GM23338 (cell line): ENCODE results near the gene ARAP1. TPM values are rescaled to one million over a fixed set of nuclear protein-coding genes. Genes with fewer than 3 reads are reported as not detected.

Experiments
- ATAC-seq: fragments of 200-7000 bp; cut with Tn5 transposase; 3 replicates; pipeline ENCODE4 v1.9.1; 2020
- DNase-seq: peaks from one replicate; pipeline ENCODE4 v3.0.0-alpha.2; 2015; ENCODE audit warnings: low spot score
- H2AFZ ChIP-seq: fragments of 200-600 bp; sonication (generic); 2 replicates; pipeline ENCODE4 v1.8.0; 2016; ENCODE audit warnings: antibody characterized with exemption, mild to moderate bottlenecking, moderate library complexity
- H3F3A ChIP-seq: fragments of 200-600 bp; sonication (generic); replicated peaks from 2 replicates; pipeline ENCODE4 v1.8.0; 2017; ENCODE audit warnings: antibody characterized with exemption, mixed run types, low read depth
- H3K27ac ChIP-seq: fragments of 200-600 bp; sonication (generic); 2 replicates; pipeline ENCODE4 v1.6.1; 2016; ENCODE audit warnings: low read depth
- H3K27me3 ChIP-seq: fragments of 200-600 bp; sonication (generic); 2 replicates; pipeline ENCODE4 v1.8.0; 2016; ENCODE audit warnings: mild to moderate bottlenecking, mixed run types, moderate library complexity; ENCODE audit not compliant: insufficient read depth
- H3K36me3 ChIP-seq: fragments of 200-600 bp; sonication (generic); 2 replicates; pipeline ENCODE4 v1.8.0; 2016; ENCODE audit warnings: mild to moderate bottlenecking; ENCODE audit not compliant: insufficient read depth
- H3K4me1 ChIP-seq: fragments of 200-600 bp; sonication (generic); 2 replicates; pipeline ENCODE4 v1.8.0; 2016; ENCODE audit warnings: mild to moderate bottlenecking, moderate library complexity; ENCODE audit not compliant: insufficient read depth
- H3K4me2 ChIP-seq: fragments of 200-600 bp; sonication (generic); 2 replicates; pipeline ENCODE4 v1.7.1; 2017; ENCODE audit warnings: mixed run types
- H3K4me3 ChIP-seq: fragments of 200-600 bp; sonication (generic); 2 replicates; pipeline ENCODE4 v1.6.1; 2016; ENCODE audit warnings: mixed run types
- H3K79me2 ChIP-seq: fragments of 200-600 bp; sonication (generic); replicated peaks from 2 replicates; pipeline ENCODE4 v1.8.0; 2017; ENCODE audit warnings: mild to moderate bottlenecking; ENCODE audit not compliant: insufficient read depth
- H3K9me2 ChIP-seq: fragments of 200-600 bp; sonication (generic); 2 replicates; pipeline ENCODE4 v1.8.0; 2017; ENCODE audit not compliant: insufficient read depth
- H4K20me1 ChIP-seq: fragments of 200-600 bp; sonication (generic); replicated peaks from 2 replicates; pipeline ENCODE4 v1.8.0; 2017; ENCODE audit warnings: mild to moderate bottlenecking; ENCODE audit not compliant: insufficient read depth
- H3K27ac Mint-ChIP-seq: 2 replicates; pipeline ENCODE4 v1.8.0; 2020; ENCODE audit warnings: inconsistent platforms, mild to moderate bottlenecking, moderate library complexity, mixed read lengths
- H3K27me3 Mint-ChIP-seq: 3 replicates; pipeline ENCODE4 v1.8.0; 2022; ENCODE audit warnings: low read depth, mild to moderate bottlenecking, moderate library complexity, mixed read lengths, inconsistent platforms; ENCODE audit not compliant: insufficient read depth, poor library complexity
- H3K36me3 Mint-ChIP-seq: 3 replicates; pipeline ENCODE4 v1.8.0; 2021; ENCODE audit warnings: low read depth, mild to moderate bottlenecking, inconsistent platforms, moderate library complexity, mixed read lengths
- H3K4me1 Mint-ChIP-seq: 3 replicates; pipeline ENCODE4 v1.8.0; 2020; ENCODE audit warnings: mild to moderate bottlenecking, inconsistent platforms, mixed read lengths
- H3K4me3 Mint-ChIP-seq: 3 replicates; pipeline ENCODE4 v1.8.0; 2021; ENCODE audit warnings: moderate library complexity, mild to moderate bottlenecking, inconsistent platforms, mixed read lengths
- H3K9me3 Mint-ChIP-seq: 3 replicates; pipeline ENCODE4 v1.8.0; 2020; ENCODE audit warnings: moderate library complexity, mild to moderate bottlenecking, inconsistent platforms, mixed read lengths
- CREB1 ChIP-seq: fragments of 250-450 bp; sonication (Bioruptor Pico); IDR thresholded peaks from 2 replicates; pipeline ENCODE4 v1.5.0; 2020; ENCODE audit warnings: low read depth, mild to moderate bottlenecking, moderate library complexity
- ETS1 ChIP-seq: IDR thresholded peaks from 2 replicates; pipeline ENCODE4 v1.6.1; 2016; ENCODE audit warnings: antibody characterized with exemption
- EZH2 ChIP-seq: fragments of 200-600 bp; sonication (generic); IDR thresholded peaks from one replicate; pipeline ENCODE4 v1.8.0; 2017; ENCODE audit warnings: antibody characterized with exemption, mild to moderate bottlenecking, low read depth; ENCODE audit not compliant: unreplicated experiment
- EZH2phosphoT487 ChIP-seq: fragments of 200-600 bp; sonication (generic); IDR thresholded peaks from one replicate; pipeline ENCODE4 v1.8.1; 2018; ENCODE audit warnings: antibody characterized with exemption; ENCODE audit not compliant: unreplicated experiment
- JUNB ChIP-seq: IDR thresholded peaks from one replicate; pipeline ENCODE4 v1.6.1; 2016; ENCODE audit warnings: antibody characterized with exemption; ENCODE audit not compliant: unreplicated experiment
- NANOG ChIP-seq: IDR thresholded peaks from 2 replicates; pipeline ENCODE4 v1.6.1; 2016; ENCODE audit warnings: antibody characterized with exemption, borderline replicate concordance
- POLR2AphosphoS5 ChIP-seq: IDR thresholded peaks from 2 replicates; pipeline ENCODE4 v1.6.1; 2016; ENCODE audit warnings: antibody characterized with exemption, low read depth
- REST ChIP-seq: IDR thresholded peaks from one replicate; pipeline ENCODE4 v1.6.1; 2018; ENCODE audit warnings: antibody characterized with exemption; ENCODE audit not compliant: unreplicated experiment
- STAT1 ChIP-seq: IDR thresholded peaks from one replicate; pipeline ENCODE4 v1.6.1; 2016; ENCODE audit warnings: antibody characterized with exemption; ENCODE audit not compliant: unreplicated experiment
- ZNF114 ChIP-seq: fragments of 250-450 bp; sonication (Bioruptor Pico); IDR thresholded peaks from 2 replicates; pipeline ENCODE4 v1.5.0; 2020; ENCODE audit warnings: mild to moderate bottlenecking, moderate library complexity
- ZNF331 ChIP-seq: fragments of 250-450 bp; sonication (Bioruptor Pico); IDR thresholded peaks from 2 replicates; pipeline ENCODE4 v1.5.0; 2020; ENCODE audit warnings: low read depth, mild to moderate bottlenecking, moderate library complexity
- polyA plus RNA-seq: library from polyadenylated mRNA; unstranded; fragments of >200 nt; fragmentation: Nextera tagmentation; extraction: Ambion mirVana; gene quantifications from 2 replicates; pipeline ENCODE4 v1.2.1, GENCODE V29; 2016
- total RNA-seq: library from RNA; depleted of rRNA; stranded (reverse); fragments of >200 nt; shearing (Covaris generic); gene quantifications from 2 replicates; pipeline ENCODE4 v1.2.3, GENCODE V29; 2014
- TF ChIP-seq, protein P1 (sequence below): fragments of 250-450 bp; sonication (Bioruptor Pico); IDR thresholded peaks from 2 replicates; pipeline ENCODE4 v1.5.0; 2020; ENCODE audit warnings: mild to moderate bottlenecking, moderate library complexity
- TF ChIP-seq, protein P2 (sequence below), 2 experiments: fragments of 200-600 bp in 1 of 2; sonication (generic) in 1 of 2; conservative IDR thresholded peaks; 2 replicates each; pipeline versions ENCODE4 v1.5.1 to v1.6.1; 2016 to 2017; ENCODE audit warnings: antibody characterized with exemption in 2 of 2, low read depth in 2 of 2, mild to moderate bottlenecking in 2 of 2, moderate library complexity in 1 of 2

ARAP1 gene
- total and polyA plus RNA-seq, 2 experiments from 2014 or later, result 24.5 to 116 TPM

DNA sequence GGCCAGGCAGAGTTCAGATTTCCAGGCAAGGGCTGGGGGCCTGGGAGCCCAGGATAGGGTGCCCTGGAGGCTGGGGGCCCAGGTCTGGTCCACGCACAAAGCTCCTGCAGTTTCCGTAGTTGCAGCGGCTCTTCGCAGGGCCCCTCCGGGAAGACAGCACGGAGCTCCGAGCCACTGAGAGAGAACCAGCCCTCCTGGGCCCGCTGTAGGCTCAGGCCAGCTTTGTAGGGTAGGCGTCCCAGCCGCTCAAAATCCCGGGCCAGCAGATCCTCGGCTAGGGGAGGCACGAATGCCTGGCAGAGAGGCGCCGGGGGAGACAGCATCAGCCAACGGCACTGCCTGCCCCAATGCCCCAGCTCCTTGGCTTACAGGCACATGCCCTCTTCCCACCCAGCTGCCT lies 54.4 kb downstream of the ARAP1 start:
- Mint-ChIP-seq H3K27ac (no peak overlapping the region; the same call in 1 of the 2 replicates), H3K4me3 (no peak overlapping the region), H3K36me3 (peaks cover 47% of the 10 kb centered on the region), H3K9me3 (no peaks in the 10 kb centered on the region), H3K4me1 (peaks cover 9% of the 10 kb centered on the region), H3K27me3 (peaks cover 18% of the 10 kb centered on the region)
- Histone ChIP-seq H3K4me2 (0 out of 2 replicates have a peak overlapping the region, but pooled peaks have one; percentile 43), H3K79me2 (no peaks in the 10 kb centered on the region), H3K4me1 (peaks cover 4% of the 10 kb centered on the region; the same call in 1 of the 2 replicates), H3K27ac (no peak overlapping the region), H3K36me3 (no peaks in the 10 kb centered on the region; the same call in 1 of the 2 replicates), H3K4me3 (no peak overlapping the region), H3F3A (no peaks in the 10 kb centered on the region), H3K27me3 (no peaks in the 10 kb centered on the region), H4K20me1 (no peaks in the 10 kb centered on the region), H3K9me2 (no peaks in the 10 kb centered on the region), H2AFZ (no peak overlapping the region)
- ATAC-seq, result peak; percentile 8; the same call in 2 of the 3 replicates
- DNase-seq, result no peak
- TF ChIP-seq, protein P1, sequence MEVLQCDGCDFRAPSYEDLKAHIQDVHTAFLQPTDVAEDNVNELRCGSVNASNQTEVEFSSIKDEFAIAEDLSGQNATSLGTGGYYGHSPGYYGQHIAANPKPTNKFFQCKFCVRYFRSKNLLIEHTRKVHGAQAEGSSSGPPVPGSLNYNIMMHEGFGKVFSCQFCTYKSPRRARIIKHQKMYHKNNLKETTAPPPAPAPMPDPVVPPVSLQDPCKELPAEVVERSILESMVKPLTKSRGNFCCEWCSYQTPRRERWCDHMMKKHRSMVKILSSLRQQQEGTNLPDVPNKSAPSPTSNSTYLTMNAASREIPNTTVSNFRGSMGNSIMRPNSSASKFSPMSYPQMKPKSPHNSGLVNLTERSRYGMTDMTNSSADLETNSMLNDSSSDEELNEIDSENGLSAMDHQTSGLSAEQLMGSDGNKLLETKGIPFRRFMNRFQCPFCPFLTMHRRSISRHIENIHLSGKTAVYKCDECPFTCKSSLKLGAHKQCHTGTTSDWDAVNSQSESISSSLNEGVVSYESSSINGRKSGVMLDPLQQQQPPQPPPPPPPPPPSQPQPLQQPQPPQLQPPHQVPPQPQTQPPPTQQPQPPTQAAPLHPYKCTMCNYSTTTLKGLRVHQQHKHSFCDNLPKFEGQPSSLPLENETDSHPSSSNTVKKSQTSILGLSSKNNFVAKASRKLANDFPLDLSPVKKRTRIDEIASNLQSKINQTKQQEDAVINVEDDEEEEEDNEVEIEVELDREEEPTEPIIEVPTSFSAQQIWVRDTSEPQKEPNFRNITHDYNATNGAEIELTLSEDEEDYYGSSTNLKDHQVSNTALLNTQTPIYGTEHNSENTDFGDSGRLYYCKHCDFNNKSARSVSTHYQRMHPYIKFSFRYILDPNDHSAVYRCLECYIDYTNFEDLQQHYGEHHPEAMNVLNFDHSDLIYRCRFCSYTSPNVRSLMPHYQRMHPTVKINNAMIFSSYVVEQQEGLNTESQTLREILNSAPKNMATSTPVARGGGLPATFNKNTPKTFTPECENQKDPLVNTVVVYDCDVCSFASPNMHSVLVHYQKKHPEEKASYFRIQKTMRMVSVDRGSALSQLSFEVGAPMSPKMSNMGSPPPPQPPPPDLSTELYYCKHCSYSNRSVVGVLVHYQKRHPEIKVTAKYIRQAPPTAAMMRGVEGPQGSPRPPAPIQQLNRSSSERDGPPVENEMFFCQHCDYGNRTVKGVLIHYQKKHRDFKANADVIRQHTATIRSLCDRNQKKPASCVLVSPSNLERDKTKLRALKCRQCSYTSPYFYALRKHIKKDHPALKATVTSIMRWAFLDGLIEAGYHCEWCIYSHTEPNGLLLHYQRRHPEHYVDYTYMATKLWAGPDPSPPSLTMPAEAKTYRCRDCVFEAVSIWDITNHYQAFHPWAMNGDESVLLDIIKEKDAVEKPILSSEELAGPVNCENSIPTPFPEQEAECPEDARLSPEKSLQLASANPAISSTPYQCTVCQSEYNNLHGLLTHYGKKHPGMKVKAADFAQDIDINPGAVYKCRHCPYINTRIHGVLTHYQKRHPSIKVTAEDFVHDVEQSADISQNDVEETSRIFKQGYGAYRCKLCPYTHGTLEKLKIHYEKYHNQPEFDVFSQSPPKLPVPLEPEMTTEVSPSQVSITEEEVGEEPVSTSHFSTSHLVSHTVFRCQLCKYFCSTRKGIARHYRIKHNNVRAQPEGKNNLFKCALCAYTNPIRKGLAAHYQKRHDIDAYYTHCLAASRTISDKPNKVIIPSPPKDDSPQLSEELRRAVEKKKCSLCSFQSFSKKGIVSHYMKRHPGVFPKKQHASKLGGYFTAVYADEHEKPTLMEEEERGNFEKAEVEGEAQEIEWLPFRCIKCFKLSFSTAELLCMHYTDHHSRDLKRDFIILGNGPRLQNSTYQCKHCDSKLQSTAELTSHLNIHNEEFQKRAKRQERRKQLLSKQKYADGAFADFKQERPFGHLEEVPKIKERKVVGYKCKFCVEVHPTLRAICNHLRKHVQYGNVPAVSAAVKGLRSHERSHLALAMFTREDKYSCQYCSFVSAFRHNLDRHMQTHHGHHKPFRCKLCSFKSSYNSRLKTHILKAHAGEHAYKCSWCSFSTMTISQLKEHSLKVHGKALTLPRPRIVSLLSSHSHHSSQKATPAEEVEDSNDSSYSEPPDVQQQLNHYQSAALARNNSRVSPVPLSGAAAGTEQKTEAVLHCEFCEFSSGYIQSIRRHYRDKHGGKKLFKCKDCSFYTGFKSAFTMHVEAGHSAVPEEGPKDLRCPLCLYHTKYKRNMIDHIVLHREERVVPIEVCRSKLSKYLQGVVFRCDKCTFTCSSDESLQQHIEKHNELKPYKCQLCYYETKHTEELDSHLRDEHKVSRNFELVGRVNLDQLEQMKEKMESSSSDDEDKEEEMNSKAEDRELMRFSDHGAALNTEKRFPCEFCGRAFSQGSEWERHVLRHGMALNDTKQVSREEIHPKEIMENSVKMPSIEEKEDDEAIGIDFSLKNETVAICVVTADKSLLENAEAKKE (CRISPR knock-in tag), result no peak
- TF ChIP-seq ZNF331 (no peak), JUNB (no peak), EZH2 (no peak), CREB1 (CRISPR knock-in tag) (no peak), ZNF114 (CRISPR knock-in tag) (no peak), STAT1 (no peak), REST (no peak), NANOG (no peak), EZH2phosphoT487 (no peak), POLR2AphosphoS5 (no peak), ETS1 (no peak)
- TF ChIP-seq, protein P2, sequence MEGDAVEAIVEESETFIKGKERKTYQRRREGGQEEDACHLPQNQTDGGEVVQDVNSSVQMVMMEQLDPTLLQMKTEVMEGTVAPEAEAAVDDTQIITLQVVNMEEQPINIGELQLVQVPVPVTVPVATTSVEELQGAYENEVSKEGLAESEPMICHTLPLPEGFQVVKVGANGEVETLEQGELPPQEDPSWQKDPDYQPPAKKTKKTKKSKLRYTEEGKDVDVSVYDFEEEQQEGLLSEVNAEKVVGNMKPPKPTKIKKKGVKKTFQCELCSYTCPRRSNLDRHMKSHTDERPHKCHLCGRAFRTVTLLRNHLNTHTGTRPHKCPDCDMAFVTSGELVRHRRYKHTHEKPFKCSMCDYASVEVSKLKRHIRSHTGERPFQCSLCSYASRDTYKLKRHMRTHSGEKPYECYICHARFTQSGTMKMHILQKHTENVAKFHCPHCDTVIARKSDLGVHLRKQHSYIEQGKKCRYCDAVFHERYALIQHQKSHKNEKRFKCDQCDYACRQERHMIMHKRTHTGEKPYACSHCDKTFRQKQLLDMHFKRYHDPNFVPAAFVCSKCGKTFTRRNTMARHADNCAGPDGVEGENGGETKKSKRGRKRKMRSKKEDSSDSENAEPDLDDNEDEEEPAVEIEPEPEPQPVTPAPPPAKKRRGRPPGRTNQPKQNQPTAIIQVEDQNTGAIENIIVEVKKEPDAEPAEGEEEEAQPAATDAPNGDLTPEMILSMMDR (conservative IDR thresholded peaks at IDR 0.05; ENCODE audit: low read depth in 2 of 2), result no peak
